ENCODE results near the gene TASOR. TPM values are rescaled to one million over a fixed set of nuclear protein-coding genes. Genes with fewer than 3 reads are reported as not detected.

Gene TASOR
- total and polyA plus RNA-seq, 4 donors = 5.6 to 51.3 (median 19.2) TPM

DNA sequence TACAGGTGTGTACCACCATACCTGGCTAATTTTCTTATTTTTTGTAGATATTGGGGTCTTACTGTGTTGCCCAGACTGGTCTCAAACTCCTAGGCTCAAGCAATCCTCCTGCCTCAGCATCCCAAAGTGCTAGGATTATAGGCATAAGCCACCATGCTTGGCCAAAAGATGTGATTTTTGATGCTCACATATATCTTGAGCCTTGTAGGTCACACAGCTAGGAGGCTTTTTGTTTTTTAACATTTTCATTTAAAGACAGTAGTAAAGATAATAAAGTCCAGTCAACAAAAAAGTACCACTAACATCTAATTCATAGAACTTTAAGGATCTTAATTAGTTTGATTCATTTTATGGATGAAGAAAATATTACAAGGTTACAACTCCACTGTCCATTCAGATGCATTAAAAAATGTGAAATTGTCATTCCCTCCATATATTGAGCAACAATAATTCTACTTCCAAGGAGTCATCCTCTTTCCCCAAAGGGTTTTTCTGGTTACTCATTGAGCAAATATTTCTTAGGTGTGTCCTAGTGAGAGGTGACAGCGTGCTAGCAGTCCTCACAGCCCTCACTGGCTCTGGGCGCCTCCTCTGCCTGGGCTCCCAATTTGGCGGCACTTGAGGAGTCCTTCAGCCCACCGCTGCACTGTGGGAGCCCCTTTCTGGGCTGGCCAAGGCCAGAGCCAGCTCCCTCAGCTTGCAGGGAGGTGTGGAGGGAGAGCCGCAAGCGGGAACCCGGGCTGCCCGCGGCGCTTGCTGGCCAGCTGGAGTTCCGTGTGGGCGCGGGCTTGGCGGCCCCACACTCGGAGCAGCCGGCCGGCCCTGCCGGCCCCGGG, 8.3 kb upstream of the TASOR start (continued):
- no peak for TF ChIP-seq REST (IDR thresholded peaks at IDR 0.05)
- TF ChIP-seq ZBTB33 (IDR thresholded peaks at IDR 0.05) = no peak
- TF ChIP-seq FOXA2 (IDR thresholded peaks at IDR 0.05) = no peak

DNA sequence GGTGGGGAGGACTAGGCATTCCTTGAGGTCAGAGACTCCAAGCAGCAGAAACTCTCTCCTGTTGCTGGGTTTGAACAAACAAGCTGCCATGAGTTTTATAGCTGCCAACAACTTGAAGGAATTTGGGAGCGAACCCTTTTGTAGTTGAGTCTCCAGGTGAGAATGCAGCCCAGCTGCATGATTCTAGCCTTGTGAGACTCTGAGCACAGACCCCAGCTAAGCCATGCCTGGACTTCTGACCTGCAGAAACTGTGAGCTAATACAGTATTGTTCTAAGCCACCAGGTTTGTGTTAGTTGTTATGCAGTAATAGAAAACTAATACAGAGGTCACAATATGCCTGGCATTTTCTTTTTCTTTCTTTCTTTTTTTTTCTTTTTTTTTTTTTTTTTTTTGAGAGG, 6.2 kb upstream of the TASOR start:
- H3K4me3 ChIP-seq (ENCODE audit: low read depth in 1 of 3, low read length in 3 of 3) = no peak overlapping the region
- no peaks in the 10 kb centered on the region for H3K36me3 ChIP-seq (ENCODE audit: control insufficient read depth in 4 of 4, insufficient read depth in 3 of 4, low read depth in 1 of 4, low read length in 3 of 4)
- TF ChIP-seq RXRA (IDR thresholded peaks at IDR 0.05) (no peak), JUND (IDR thresholded peaks at IDR 0.05) (no peak), SP1 (IDR thresholded peaks at IDR 0.05) (no peak), HNF4A (conservative IDR thresholded peaks at IDR 0.05) (no peak), YY1 (IDR thresholded peaks at IDR 0.05) (no peak), FOXA1 (IDR thresholded peaks at IDR 0.05) (no peak), ZBTB33 (IDR thresholded peaks at IDR 0.05) (no peak), RAD21 (IDR thresholded peaks at IDR 0.05) (no peak), NR2F2 (IDR thresholded peaks at IDR 0.05) (no peak), FOXA2 (IDR thresholded peaks at IDR 0.05) (no peak), EGR1 (IDR thresholded peaks at IDR 0.05; ENCODE audit: low read depth in 2 of 2) (no peak), ATF3 (IDR thresholded peaks at IDR 0.05) (no peak), HNF4G (IDR thresholded peaks at IDR 0.05) (no peak), TAF1 (conservative IDR thresholded peaks at IDR 0.05) (no peak), REST (IDR thresholded peaks at IDR 0.05) (no peak), GABPA (IDR thresholded peaks at IDR 0.05 in 1 of 2, conservative IDR thresholded peaks at IDR 0.05 in 1 of 2) (no peak)
- TF ChIP-seq, protein P1, sequence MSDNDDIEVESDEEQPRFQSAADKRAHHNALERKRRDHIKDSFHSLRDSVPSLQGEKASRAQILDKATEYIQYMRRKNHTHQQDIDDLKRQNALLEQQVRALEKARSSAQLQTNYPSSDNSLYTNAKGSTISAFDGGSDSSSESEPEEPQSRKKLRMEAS (IDR thresholded peaks at IDR 0.05) = no peak
- TF ChIP-seq, protein P2, sequence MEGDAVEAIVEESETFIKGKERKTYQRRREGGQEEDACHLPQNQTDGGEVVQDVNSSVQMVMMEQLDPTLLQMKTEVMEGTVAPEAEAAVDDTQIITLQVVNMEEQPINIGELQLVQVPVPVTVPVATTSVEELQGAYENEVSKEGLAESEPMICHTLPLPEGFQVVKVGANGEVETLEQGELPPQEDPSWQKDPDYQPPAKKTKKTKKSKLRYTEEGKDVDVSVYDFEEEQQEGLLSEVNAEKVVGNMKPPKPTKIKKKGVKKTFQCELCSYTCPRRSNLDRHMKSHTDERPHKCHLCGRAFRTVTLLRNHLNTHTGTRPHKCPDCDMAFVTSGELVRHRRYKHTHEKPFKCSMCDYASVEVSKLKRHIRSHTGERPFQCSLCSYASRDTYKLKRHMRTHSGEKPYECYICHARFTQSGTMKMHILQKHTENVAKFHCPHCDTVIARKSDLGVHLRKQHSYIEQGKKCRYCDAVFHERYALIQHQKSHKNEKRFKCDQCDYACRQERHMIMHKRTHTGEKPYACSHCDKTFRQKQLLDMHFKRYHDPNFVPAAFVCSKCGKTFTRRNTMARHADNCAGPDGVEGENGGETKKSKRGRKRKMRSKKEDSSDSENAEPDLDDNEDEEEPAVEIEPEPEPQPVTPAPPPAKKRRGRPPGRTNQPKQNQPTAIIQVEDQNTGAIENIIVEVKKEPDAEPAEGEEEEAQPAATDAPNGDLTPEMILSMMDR (IDR thresholded peaks at IDR 0.05; ENCODE audit: low read depth, low read length, missing input control) = no peak
- H3K9me3 ChIP-seq (ENCODE audit: control insufficient read depth in 4 of 4, low read length in 3 of 4) = no peaks in the 10 kb centered on the region
- DNase-seq (ENCODE audit: low spot score) = no peak
- H3K27ac ChIP-seq (ENCODE audit: low read depth in 1 of 2, low read length in 2 of 2) = no peak overlapping the region
- peaks cover 0 to 4% (median 0%) of the 10 kb centered on the region in 4 donors for H3K4me1 ChIP-seq (ENCODE audit: control insufficient read depth in 4 of 4, insufficient read depth in 4 of 4, low read length in 3 of 4)
- no peaks in the 10 kb centered on the region for H3K27me3 ChIP-seq (ENCODE audit: control insufficient read depth in 4 of 4, insufficient read depth in 4 of 4, low read length in 3 of 4)
- H3K9ac ChIP-seq (ENCODE audit: low read depth in 1 of 2, low read length in 2 of 2) = no peak overlapping the region
- WGBS = 100% methylated on average over 1 of the region's 1 CpG
